GM18519 (cell line): ENCODE measurements around the gene SPDYE5.
"Not testable (repeated sequence)": the region's sequence is repeated elsewhere in the genome, so short reads cannot be mapped to it uniquely, and the experiment has no call there.

ENCODE experiments used
- ATAC-seq: cut with Tn5 transposase; IDR thresholded peaks from one replicate; pipeline ENCODE4 v1.9.1; 2021; ENCODE audit warnings: mild to moderate bottlenecking, moderate library complexity; ENCODE audit not compliant: unreplicated experiment, low FRiP score

SPDYE5 gene, protein sequence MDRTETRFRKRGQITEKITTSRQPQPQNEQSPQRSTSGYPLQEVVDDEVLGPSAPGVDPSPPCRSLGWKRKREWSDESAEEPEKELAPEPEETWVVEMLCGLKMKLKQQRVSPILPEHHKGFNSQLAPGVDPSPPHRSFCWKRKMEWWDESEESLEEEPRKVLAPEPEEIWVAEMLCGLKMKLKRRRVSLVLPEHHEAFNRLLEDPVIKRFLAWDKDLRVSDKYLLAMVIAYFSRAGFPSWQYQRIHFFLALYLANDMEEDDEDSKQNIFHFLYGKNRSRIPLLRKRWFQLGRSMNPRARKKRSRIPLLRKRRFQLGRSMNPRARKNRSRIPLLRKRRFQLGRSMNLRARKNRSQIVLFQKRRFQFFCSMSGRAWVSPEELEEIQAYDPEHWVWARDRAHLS

GRCh38 chr7:75492020-75492419 lies at the start of gene SPDYE5:
TSS of gene SPDYE5 (plus strand) at chr7:75492320. CDS start at chr7:75494048, 1,728 bp downstream.
- not testable (repeated sequence) for ATAC-seq

DNA sequence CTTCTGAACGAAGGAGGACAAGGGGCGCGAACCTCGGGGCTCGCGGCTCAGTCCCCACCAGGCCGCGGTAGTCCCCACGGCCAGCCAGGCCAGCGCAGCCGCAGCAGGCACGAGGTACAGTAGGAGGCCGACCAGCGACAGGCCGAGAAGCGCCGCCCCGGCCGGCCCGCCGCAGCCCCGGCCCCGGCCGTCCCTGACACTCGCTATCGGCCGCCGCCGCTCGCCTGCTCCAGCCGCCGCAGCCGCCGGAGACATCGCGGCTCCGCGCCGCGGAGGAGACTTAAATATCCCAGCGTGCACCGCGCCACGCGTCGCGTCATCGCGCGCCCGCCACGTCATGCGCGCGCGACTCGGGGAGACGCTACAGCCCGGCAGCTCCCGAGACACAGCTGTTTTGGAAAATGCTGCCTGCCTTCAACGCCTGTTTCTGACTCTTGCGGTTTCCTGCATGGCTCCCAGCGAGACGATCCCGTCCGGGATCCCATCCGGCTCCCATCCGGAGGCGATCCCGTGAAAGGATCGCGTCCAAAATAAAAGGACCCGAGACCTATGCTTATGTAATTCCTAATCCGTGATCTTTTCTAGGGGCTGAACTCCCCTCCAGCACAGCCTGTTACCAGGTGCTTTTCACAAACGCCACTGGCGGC lies 49.5 kb upstream of the SPDYE5 start:
- ATAC-seq: peak; percentile 54

- ATAC-seq: not testable (repeated sequence)
These were observed 42.2 kb upstream of the SPDYE5 start for GRCh38 chr7:75449946-75450345.

GRCh38 chr7:75452494-75452955 lies 39.6 kb upstream of the SPDYE5 start:
- ATAC-seq: peak; percentile 92

GRCh38 chr7:75456403-75456802 lies 35.7 kb upstream of the SPDYE5 start:
- not testable (repeated sequence) for ATAC-seq

GRCh38 chr7:75458034-75458433 lies 34.1 kb upstream of the SPDYE5 start:
- not testable (repeated sequence) for ATAC-seq

DNA sequence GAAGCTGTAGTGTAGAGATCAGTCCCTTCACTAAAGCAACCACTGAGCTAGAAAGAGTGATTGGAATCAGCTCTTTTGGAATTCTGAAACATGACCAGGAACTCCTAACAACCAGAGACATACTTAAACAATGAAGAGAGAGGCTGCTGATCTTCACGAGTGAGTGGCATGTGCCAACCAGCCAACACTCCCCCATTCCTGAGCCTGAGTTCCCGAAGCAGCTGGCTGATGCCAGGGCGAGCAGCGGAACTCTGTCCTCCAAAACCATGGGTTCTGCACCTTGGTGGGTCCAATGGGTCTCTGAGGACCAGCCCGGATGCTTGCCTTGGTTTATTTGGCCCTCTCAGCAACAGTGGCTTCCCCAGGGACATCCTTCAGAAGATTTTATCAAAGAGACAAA lies 31.6 kb upstream of the SPDYE5 start:
- ATAC-seq: not testable (repeated sequence)

DNA sequence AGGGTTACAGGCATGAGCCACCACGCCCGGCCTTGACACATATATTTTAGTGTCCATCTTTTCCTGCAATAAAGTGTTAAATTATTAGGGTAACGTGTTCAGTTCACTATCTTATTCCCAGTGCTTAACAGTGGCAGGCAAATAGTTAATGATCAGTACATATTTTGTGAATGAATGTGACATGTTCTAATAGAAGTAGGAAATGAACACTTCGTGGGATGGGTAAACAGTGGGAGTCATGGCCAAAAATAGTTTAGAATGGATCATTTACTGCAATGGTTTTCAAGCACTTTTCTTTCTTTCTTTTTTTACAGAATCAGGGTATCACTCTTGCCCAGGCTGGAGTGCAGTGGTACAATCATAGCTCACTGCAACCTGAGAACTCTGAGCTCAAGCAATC lies 22.0 kb upstream of the SPDYE5 start:
- not testable (repeated sequence) for ATAC-seq

- ATAC-seq: not testable (repeated sequence)
These were observed 14.7 kb upstream of the SPDYE5 start for GRCh38 chr7:75477457-75477856.

- ATAC-seq: not testable (repeated sequence)
These were observed 11.8 kb upstream of the SPDYE5 start for GRCh38 chr7:75480313-75480712.

- not testable (repeated sequence) for ATAC-seq
These were observed 6.7 kb upstream of the SPDYE5 start for GRCh38 chr7:75485355-75485978.

DNA sequence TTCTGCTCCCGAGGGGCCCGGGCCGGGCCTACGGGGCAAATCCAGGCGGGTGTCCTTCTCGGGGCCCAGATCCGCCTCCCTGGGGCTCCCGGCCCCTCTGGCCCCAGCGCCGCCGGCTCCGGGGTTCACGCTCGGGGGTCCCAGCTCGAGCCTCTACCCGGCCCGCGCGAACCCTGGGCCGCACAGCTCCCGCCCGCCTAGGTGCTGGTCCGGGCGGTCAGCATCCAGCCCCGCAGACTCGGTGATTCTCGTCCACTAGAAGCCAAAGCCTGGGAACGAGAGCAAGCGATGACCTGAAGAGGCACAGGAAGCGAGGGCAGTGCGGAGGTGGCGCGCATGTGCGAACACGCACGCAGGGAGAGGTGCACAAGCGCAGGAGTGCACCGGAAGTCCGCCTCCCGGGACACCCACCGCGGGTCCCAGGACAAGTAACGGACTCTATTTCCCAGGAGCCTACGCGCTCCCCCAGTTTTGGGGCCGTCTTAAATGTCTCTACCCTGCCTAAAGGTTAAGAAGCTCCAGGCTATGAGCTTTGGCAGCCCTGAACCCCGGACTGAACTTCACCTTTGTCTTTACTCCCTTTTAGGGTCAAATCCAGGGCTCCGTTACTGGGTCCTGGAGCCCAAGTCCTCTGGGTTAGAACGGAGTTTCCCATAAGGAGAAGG lies 6.0 kb upstream of the SPDYE5 start, which contains the start of gene POM121C:
TSS of gene POM121C (minus strand) at position 321 of the 665 bp plus-strand sequence. CDS start 44,803 bp downstream, outside the sequence.
- ATAC-seq: peak; percentile 84

DNA sequence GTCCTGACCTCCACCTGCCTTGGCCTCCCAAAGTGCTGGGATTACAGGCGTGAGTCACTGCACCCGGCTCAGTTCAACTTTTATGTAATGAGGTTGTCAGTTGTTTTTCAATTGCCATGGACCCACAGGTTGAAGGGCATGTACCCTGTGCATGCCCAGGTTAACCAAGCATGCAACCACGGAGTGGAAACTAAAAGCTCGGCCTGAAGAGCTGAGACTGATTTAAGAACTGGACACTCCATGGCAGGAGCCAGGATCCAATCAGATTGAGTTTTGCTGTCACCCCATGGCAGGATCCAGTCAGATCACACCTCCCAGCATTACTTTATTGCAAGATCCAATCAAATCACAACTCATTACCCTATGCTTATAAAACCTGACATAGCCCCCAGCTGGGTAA lies 16.9 kb downstream of the SPDYE5 start:
- not testable (repeated sequence) for ATAC-seq

GRCh38 chr7:75518842-75519241 lies 26.7 kb downstream of the SPDYE5 start:
- ATAC-seq: not testable (repeated sequence)

- ATAC-seq: not testable (repeated sequence)
These were observed 29.6 kb downstream of the SPDYE5 start for GRCh38 chr7:75521727-75522126.

DNA sequence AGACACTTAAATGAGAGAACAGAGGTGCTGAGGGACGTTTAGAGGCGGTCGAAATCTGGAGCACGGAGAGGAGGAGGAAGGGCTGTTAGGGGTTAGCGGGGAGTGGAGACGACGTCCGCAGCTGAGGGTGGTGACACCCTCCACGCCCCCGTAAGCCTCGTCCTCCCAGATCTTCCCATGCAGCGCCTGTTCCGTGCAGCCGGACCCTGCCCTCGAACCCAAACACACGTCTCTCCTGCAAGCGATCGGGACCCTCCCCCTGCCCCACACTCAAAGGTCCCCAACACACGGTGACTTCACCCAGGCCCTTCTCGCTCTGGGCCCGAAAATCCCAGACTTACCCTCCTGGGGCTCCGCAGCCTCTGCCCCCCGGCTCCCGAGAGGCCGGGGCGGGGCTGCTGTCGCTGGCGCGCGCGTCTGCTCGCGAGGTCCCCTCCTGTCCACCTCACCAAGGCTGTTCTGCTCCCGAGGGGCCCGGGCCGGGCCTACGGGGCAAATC lies 35.2 kb downstream of the SPDYE5 start:
- not testable (repeated sequence) for ATAC-seq

DNA sequence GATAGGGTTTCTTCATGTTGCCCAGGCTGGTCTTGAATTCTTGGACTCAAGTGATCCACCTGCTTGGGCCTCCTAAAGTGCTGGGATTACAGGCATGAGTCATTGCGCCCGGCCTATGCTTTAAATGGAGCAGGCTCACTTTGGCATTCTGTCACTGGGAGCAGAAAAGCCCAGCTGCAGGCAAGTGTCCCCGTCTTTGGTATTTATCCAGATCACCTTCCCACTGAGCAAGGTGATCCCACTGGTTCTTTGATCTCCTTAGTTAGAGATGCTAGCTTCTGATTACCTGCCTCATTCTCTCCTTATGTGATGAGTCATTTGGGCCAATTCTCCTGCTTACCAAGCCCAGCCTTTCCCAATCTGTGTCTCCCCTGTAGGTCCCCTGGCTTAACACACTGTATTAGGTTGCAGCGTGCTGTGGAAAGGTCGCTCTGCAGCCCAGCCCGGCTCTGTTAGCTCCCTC lies 39.3 kb downstream of the SPDYE5 start:
- no peak for ATAC-seq

- ATAC-seq: no peak
These were observed 40.5 kb downstream of the SPDYE5 start for GRCh38 chr7:75532639-75533038.

DNA sequence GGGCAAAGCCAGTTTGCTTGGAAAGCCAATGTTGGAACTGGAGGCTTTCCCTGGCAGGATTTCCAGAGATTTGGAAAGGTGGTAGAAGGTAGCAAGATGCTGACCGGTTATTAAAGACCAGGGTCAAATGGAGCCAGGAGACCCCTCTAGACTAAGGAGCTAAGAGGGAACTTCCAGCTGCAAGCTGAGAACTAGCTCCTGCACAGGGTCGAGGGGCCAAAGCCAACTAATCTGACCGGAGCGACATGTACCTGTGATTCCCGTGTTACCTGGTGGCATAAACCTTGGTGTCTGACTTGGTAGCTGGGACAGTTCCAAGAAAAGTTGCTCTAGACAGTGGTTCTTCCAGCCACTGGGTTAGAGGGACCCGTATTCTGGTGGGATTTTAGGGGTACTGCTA lies 41.8 kb downstream of the SPDYE5 start:
- no peak for ATAC-seq

- ATAC-seq: peak; percentile 71
These were observed 42.7 kb downstream of the SPDYE5 start for GRCh38 chr7:75534727-75535307.
